Keratinocyte (primary cell): ENCODE results near the gene PTPN2. TPM values are rescaled to one million over a fixed set of nuclear protein-coding genes. Genes with fewer than 3 reads are reported as not detected.

Experiments used
- DNase-seq: peaks from one replicate; pipeline ENCODE4 v3.0.0-alpha.2; 2011; ENCODE audit warnings: low read depth, missing footprints, low spot score
- FAIRE-seq: peaks from 2 replicates; lab custom pipeline; 2011; peaks lifted over from hg19 to GRCh38; lab: Jason Lieb, UNC
- H2AFZ ChIP-seq: 2 replicates; pipeline ENCODE4 v1.6.0; 2012; ENCODE audit warnings: low read length, control low read depth, inconsistent platforms; ENCODE audit not compliant: control insufficient read depth
- H3K27ac ChIP-seq: 2 replicates; pipeline ENCODE4 v1.5.1; 2011; ENCODE audit warnings: low read length; ENCODE audit not compliant: control insufficient read depth, insufficient read depth
- H3K27me3 ChIP-seq: 3 replicates; pipeline ENCODE4 v1.6.0; 2011; ENCODE audit warnings: low read length; ENCODE audit not compliant: control insufficient read depth, insufficient read depth; ENCODE audit errors: extremely low read depth
- H3K36me3 ChIP-seq, 2 experiments: 2 replicates in 1 of 2; 3 replicates in 1 of 2; pipeline ENCODE4 v1.5.1; 2011; ENCODE audit warnings: low read length in 2 of 2, mild to moderate bottlenecking in 1 of 2; ENCODE audit not compliant: control insufficient read depth in 2 of 2, insufficient read depth in 2 of 2; ENCODE audit errors: extremely low read depth in 1 of 2
- H3K4me1 ChIP-seq: 3 replicates; pipeline ENCODE4 v1.5.1; 2011; ENCODE audit warnings: low read length; ENCODE audit not compliant: control insufficient read depth, insufficient read depth; ENCODE audit errors: extremely low read depth
- H3K4me2 ChIP-seq: 3 replicates; pipeline ENCODE4 v1.6.0; 2011; ENCODE audit warnings: low read depth, low read length; ENCODE audit not compliant: control insufficient read depth, insufficient read depth; ENCODE audit errors: extremely low read depth
- H3K4me3 ChIP-seq, 3 experiments: fragments of 200-600 bp in 1 of 3; sonication (generic) in 1 of 3; 2 replicates in 2 of 3; 3 replicates in 1 of 3; pipeline ENCODE4 v1.5.1; 2011 to 2016; ENCODE audit warnings: low read length in 3 of 3, mild to moderate bottlenecking in 3 of 3, control low read depth in 2 of 3, inconsistent platforms in 1 of 3, low read depth in 1 of 3, mixed read lengths in 1 of 3, mixed run types in 1 of 3, moderate library complexity in 1 of 3; ENCODE audit not compliant: control insufficient read depth in 2 of 3, insufficient read depth in 2 of 3; ENCODE audit errors: extremely low read depth in 1 of 3
- H3K79me2 ChIP-seq: 2 replicates; pipeline ENCODE4 v1.6.0; 2012; ENCODE audit warnings: low read length; ENCODE audit not compliant: control insufficient read depth, insufficient read depth
- H3K9ac ChIP-seq: 3 replicates; pipeline ENCODE4 v1.6.0; 2011; ENCODE audit warnings: low read length; ENCODE audit not compliant: control insufficient read depth, insufficient read depth; ENCODE audit errors: extremely low read depth
- H3K9me1 ChIP-seq: 3 replicates; pipeline ENCODE4 v1.6.0; 2011; ENCODE audit warnings: low read length; ENCODE audit not compliant: control insufficient read depth, insufficient read depth; ENCODE audit errors: extremely low read depth
- H3K9me3 ChIP-seq: 2 replicates; pipeline ENCODE4 v1.5.1; 2012; ENCODE audit warnings: low read depth, low read length; ENCODE audit not compliant: control insufficient read depth
- H4K20me1 ChIP-seq: 3 replicates; pipeline ENCODE4 v1.6.0; 2011; ENCODE audit warnings: low read length; ENCODE audit not compliant: control insufficient read depth, insufficient read depth; ENCODE audit errors: extremely low read depth
- CTCF ChIP-seq, 3 experiments: IDR thresholded peaks in 1 of 3; conservative IDR thresholded peaks in 1 of 3; optimal IDR thresholded peaks in 1 of 3; 2 replicates in 2 of 3; 3 replicates in 1 of 3; pipeline versions ENCODE3 to v1.5.1; 2011; ENCODE audit warnings: low read length in 3 of 3, mild to moderate bottlenecking in 3 of 3, moderate library complexity in 2 of 3, control low read depth in 1 of 3, inconsistent platforms in 1 of 3; ENCODE audit not compliant: insufficient read depth in 2 of 3; ENCODE audit errors: extremely low read depth in 1 of 3
- EZH2 ChIP-seq: IDR thresholded peaks from one replicate; pipeline ENCODE4 v1.6.1; 2012; ENCODE audit warnings: inconsistent platforms, mild to moderate bottlenecking, low read length, moderate library complexity
- dilution Hi-C: fragments of 300-500 bp; cut with MboI; formaldehyde crosslinking; loops from one replicate; pipeline ENCODE4 v1.7.0; 2020; ENCODE audit warnings: low sequenced_read_pairs; ENCODE audit not compliant: extremely low pct_ligation_motif_present
- polyA plus RNA-seq, 5 experiments: library from polyadenylated mRNA; depleted of rRNA in 3 of 5; stranded (reverse) in 3 of 5; stranded (forward) in 1 of 5; unstranded in 1 of 5; fragments of >200 nt; gene quantifications; 1 replicate in 1 of 5; 2 replicates in 3 of 5; 3 replicates in 1 of 5; pipeline versions ENCODE4 v1.2.1 to v1.2.3, GENCODE V29; 2011 to 2012; ENCODE audit warnings: missing spikeins in 2 of 5, low read depth in 1 of 5, low replicate concordance in 1 of 5

The PTPN2 gene
- polyA plus RNA-seq, 1 donor (not counting 4 experiments of a cell fraction or from before 2014, with no cell fraction given), result 39.9 TPM

- peaks cover 7 to 12% of the 10 kb centered on the region in 2 experiments for H3K36me3 ChIP-seq
- H3K9me1 ChIP-seq, result no peaks in the 10 kb centered on the region
- no peak for DNase-seq
- no peak for TF ChIP-seq EZH2
- TF ChIP-seq CTCF (optimal IDR thresholded peaks at IDR 0.05 in 1 of 3, IDR thresholded peaks at IDR 0.05 in 1 of 3, conservative IDR thresholded peaks at IDR 0.05 in 1 of 3; ENCODE audit: extremely low read depth in 1 of 3, insufficient read depth in 2 of 3, low read length in 3 of 3), result no peak
- H3K4me2 ChIP-seq, result no peak overlapping the region
- dilution Hi-C loops, result no loop called here
- no peaks in the 10 kb centered on the region for H3K4me1 ChIP-seq
- no peaks in the 10 kb centered on the region for H3K9me3 ChIP-seq
- no peaks in the 10 kb centered on the region for H3K27me3 ChIP-seq
- H2AFZ ChIP-seq, result no peak overlapping the region
- FAIRE-seq, result no peak
- no peak overlapping the region for H3K27ac ChIP-seq
- H4K20me1 ChIP-seq, result no peaks in the 10 kb centered on the region
- no peak overlapping the region for H3K9ac ChIP-seq
- no peak overlapping the region for H3K4me3 ChIP-seq
- H3K79me2 ChIP-seq, result no peaks in the 10 kb centered on the region
Observed at GRCh38 chr18:12821408-12821807, 62.6 kb downstream of the PTPN2 start.

GRCh38 chr18:12820506-12820905, 63.5 kb downstream of the PTPN2 start:
- no peak for DNase-seq
- no peak for FAIRE-seq
- Histone ChIP-seq H4K20me1 (no peaks in the 10 kb centered on the region), H2AFZ (no peak overlapping the region), H3K4me2 (no peak overlapping the region), H3K27me3 (no peaks in the 10 kb centered on the region), H3K9me1 (no peaks in the 10 kb centered on the region), H3K9ac (no peak overlapping the region), H3K4me3 (no peak overlapping the region), H3K4me1 (no peaks in the 10 kb centered on the region), H3K36me3 (peaks cover 12 to 18% of the 10 kb centered on the region in 2 experiments), H3K9me3 (no peaks in the 10 kb centered on the region), H3K27ac (no peak overlapping the region), H3K79me2 (no peaks in the 10 kb centered on the region)
- dilution Hi-C loops, result no loop called here
- no peak for TF ChIP-seq CTCF (optimal IDR thresholded peaks at IDR 0.05 in 1 of 3, IDR thresholded peaks at IDR 0.05 in 1 of 3, conservative IDR thresholded peaks at IDR 0.05 in 1 of 3; ENCODE audit: extremely low read depth in 1 of 3, insufficient read depth in 2 of 3, low read length in 3 of 3)
- TF ChIP-seq EZH2, result no peak
